Neuronal stem cell (in vitro differentiated cells): Measurements from ENCODE around the gene RGS8.

Source experiments
- DNase-seq: peaks from one replicate; pipeline ENCODE4 v3.0.0-alpha.2; 2013; ENCODE audit warnings: low spot score
- H2AFZ ChIP-seq: one replicate; pipeline ENCODE4 v1.6.1; 2013; ENCODE audit warnings: mild to moderate bottlenecking, low read length, inconsistent platforms
- H2AK5ac ChIP-seq: 2 replicates; pipeline ENCODE4 v1.6.1; 2013; ENCODE audit warnings: low read depth, mild to moderate bottlenecking, inconsistent platforms, low read length, moderate library complexity, mixed read lengths
- H2BK120ac ChIP-seq: 2 replicates; pipeline ENCODE4 v1.6.1; 2013; ENCODE audit warnings: low read depth, mild to moderate bottlenecking, inconsistent platforms, low read length, moderate library complexity, mixed read lengths
- H2BK12ac ChIP-seq: one replicate; pipeline ENCODE4 v1.6.1; 2013; ENCODE audit warnings: low read length, inconsistent platforms
- H2BK15ac ChIP-seq: 2 replicates; pipeline ENCODE4 v1.6.1; 2013; ENCODE audit warnings: mild to moderate bottlenecking, low read length, inconsistent platforms, mixed read lengths
- H2BK5ac ChIP-seq: one replicate; pipeline ENCODE4 v1.6.1; 2013; ENCODE audit warnings: inconsistent platforms, mild to moderate bottlenecking, low read length, moderate library complexity
- H3K14ac ChIP-seq: one replicate; pipeline ENCODE4 v1.6.1; 2013; ENCODE audit warnings: low read length, inconsistent platforms
- H3K18ac ChIP-seq: 2 replicates; pipeline ENCODE4 v1.6.1; 2013; ENCODE audit warnings: low read length, inconsistent platforms
- H3K23ac ChIP-seq: 2 replicates; pipeline ENCODE4 v1.6.1; 2013; ENCODE audit warnings: low read depth, mild to moderate bottlenecking, mixed read lengths, low read length, inconsistent platforms; ENCODE audit not compliant: poor library complexity
- H3K27ac ChIP-seq: replicated peaks from 3 replicates; pipeline ENCODE4 v1.5.1; 2013; ENCODE audit warnings: low read length, inconsistent platforms
- H3K27me3 ChIP-seq, 3 experiments: 2 replicates each; pipeline ENCODE4 v1.6.1; 2013; ENCODE audit warnings: low read length in 3 of 3, mild to moderate bottlenecking in 2 of 3, inconsistent platforms in 1 of 3, low read depth in 1 of 3, mixed read lengths in 1 of 3, moderate library complexity in 1 of 3; ENCODE audit not compliant: control insufficient read depth in 3 of 3, insufficient read depth in 3 of 3
- H3K36me3 ChIP-seq, 2 donors: replicated peaks in 1 of 2; 2 replicates each; pipeline ENCODE4 v1.6.1; 2013; ENCODE audit warnings: low read length in 2 of 2; ENCODE audit not compliant: control insufficient read depth in 2 of 2, insufficient read depth in 2 of 2
- H3K4ac ChIP-seq: 2 replicates; pipeline ENCODE4 v1.6.1; 2013; ENCODE audit warnings: inconsistent platforms, mild to moderate bottlenecking, low read length, moderate library complexity
- H3K4me1 ChIP-seq, 2 donors: 1 replicate in 1 of 2; 2 replicates in 1 of 2; pipeline ENCODE4 v1.6.1; 2013; ENCODE audit warnings: low read length in 2 of 2, low read depth in 1 of 2; ENCODE audit not compliant: control insufficient read depth in 2 of 2, insufficient read depth in 1 of 2
- H3K4me2 ChIP-seq: one replicate; pipeline ENCODE4 v1.6.1; 2013; ENCODE audit warnings: mild to moderate bottlenecking, low read length, inconsistent platforms; ENCODE audit not compliant: insufficient read depth, poor library complexity, severe bottlenecking
- H3K4me3 ChIP-seq, 2 donors: 2 replicates each; pipeline ENCODE4 v1.5.1; 2013; ENCODE audit warnings: low read length in 2 of 2, mild to moderate bottlenecking in 2 of 2, inconsistent platforms in 1 of 2, moderate library complexity in 1 of 2
- H3K79me1 ChIP-seq: one replicate; pipeline ENCODE4 v1.6.1; 2013; ENCODE audit warnings: low read depth, mild to moderate bottlenecking, inconsistent platforms, low read length, moderate library complexity
- H3K9ac ChIP-seq: one replicate; pipeline ENCODE4 v1.6.1; 2013; ENCODE audit warnings: mild to moderate bottlenecking, low read depth, low read length, inconsistent platforms; ENCODE audit not compliant: poor library complexity
- H3K9me3 ChIP-seq, 2 donors: replicated peaks in 1 of 2; 2 replicates each; pipeline versions ENCODE3 to v1.6.1; 2013; ENCODE audit warnings: low read length in 2 of 2, mild to moderate bottlenecking in 2 of 2, inconsistent platforms in 1 of 2, low read depth in 1 of 2, mixed read lengths in 1 of 2, moderate library complexity in 1 of 2; ENCODE audit not compliant: control insufficient read depth in 2 of 2, insufficient read depth in 1 of 2
- H4K8ac ChIP-seq: one replicate; pipeline ENCODE4 v1.6.1; 2013; ENCODE audit warnings: low read depth, mild to moderate bottlenecking, inconsistent platforms, low read length, moderate library complexity
- H4K91ac ChIP-seq: one replicate; pipeline ENCODE4 v1.6.1; 2013; ENCODE audit warnings: low read length, low read depth, mild to moderate bottlenecking, inconsistent platforms; ENCODE audit not compliant: poor library complexity
- WGBS, 2 donors: extraction: QIAGEN DNeasy Blood & Tissue Kit; methylation state at CpG; one replicate each; pipeline ENCODE4 v1.1.7; 2013; ENCODE audit warnings: missing lambda C conversion rate in 2 of 2, mixed read lengths in 1 of 2; ENCODE audit not compliant: insufficient read length in 2 of 2, insufficient replicate concordance in 1 of 2; ENCODE audit errors: extremely low coverage in 2 of 2; 5-methylcytosine and 5-hydroxymethylcytosine counted together

Gene RGS8

DNA sequence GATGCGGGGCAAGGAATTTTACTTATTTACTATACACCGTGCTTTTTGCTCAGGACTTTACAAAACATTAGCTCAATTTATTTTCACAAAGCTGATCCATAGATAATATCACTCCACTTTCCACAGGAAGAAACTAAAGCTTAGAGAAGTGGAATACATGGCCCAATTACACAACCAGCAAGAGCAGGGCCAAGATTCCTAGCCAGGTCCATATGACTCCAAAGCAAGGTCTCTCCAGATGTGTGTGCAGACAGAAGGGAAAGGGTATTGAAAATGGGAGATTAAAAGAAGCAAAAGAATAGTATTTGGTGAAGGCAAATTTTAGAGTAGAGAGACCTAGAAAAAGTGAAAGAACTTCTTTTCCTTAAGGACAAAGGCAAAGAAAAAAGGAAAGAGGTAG lies 30.4 kb downstream of the RGS8 start:
- no peak overlapping the region for H2BK5ac ChIP-seq
- no peak overlapping the region for H3K4me3 ChIP-seq
- no peak overlapping the region for H2AFZ ChIP-seq
- H3K36me3 ChIP-seq: no peaks in the 10 kb centered on the region
- H3K23ac ChIP-seq: no peak overlapping the region
- H3K79me1 ChIP-seq: no peaks in the 10 kb centered on the region
- no peak for DNase-seq
- H3K18ac ChIP-seq: no peak overlapping the region
- no CpG with 5 or more reads among the region's 2 CpGs for WGBS, 2 donors
- H2BK120ac ChIP-seq: no peak overlapping the region
- H3K9me3 ChIP-seq: peaks cover 2% of the 10 kb centered on the region in 2 donors
- H3K4me1 ChIP-seq: peaks cover 2% of the 10 kb centered on the region in 2 donors
- H3K4me2 ChIP-seq: no peak overlapping the region
- no peak overlapping the region for H3K14ac ChIP-seq
- H4K8ac ChIP-seq: no peak overlapping the region
- no peak overlapping the region for H2AK5ac ChIP-seq
- H2BK15ac ChIP-seq: no peak overlapping the region
- H3K9ac ChIP-seq: no peak overlapping the region
- no peak overlapping the region for H4K91ac ChIP-seq
- no peak overlapping the region for H3K4ac ChIP-seq
- H3K27ac ChIP-seq: no peak overlapping the region
- H3K27me3 ChIP-seq: no peaks in the 10 kb centered on the region
- no peak overlapping the region for H2BK12ac ChIP-seq

DNA sequence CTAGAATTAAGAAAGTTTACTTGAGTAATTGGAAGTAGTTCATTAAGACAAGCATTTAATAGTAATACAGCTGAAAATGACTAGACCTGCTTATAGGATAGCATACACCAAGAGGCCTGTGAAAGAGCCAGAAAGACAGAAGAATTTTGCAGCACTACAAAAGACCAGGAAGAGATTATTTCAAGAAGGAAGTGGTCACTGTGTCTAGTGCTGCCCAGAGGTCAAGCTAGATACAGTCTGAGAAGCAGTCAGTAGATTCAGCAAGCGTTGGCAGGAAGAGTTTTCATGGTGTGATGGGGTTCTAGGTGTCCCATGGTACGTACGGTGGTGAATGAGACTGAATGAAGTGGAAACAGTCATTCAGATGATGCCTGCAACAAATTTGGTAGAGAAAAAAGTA lies 31.5 kb downstream of the RGS8 start:
- Histone ChIP-seq H3K18ac (no peak overlapping the region), H3K36me3 (no peaks in the 10 kb centered on the region), H3K4ac (no peak overlapping the region), H3K4me2 (no peak overlapping the region), H3K4me3 (no peak overlapping the region), H4K91ac (no peak overlapping the region), H4K8ac (no peak overlapping the region), H3K9me3 (peaks cover 2% of the 10 kb centered on the region in 2 donors), H3K14ac (no peak overlapping the region), H2BK15ac (no peak overlapping the region), H3K79me1 (no peaks in the 10 kb centered on the region), H3K23ac (no peak overlapping the region), H3K27me3 (no peaks in the 10 kb centered on the region), H2AFZ (no peak overlapping the region), H3K9ac (no peak overlapping the region), H2AK5ac (no peak overlapping the region), H3K4me1 (peaks cover 2% of the 10 kb centered on the region in 2 donors), H3K27ac (no peak overlapping the region), H2BK12ac (no peak overlapping the region), H2BK5ac (no peak overlapping the region), H2BK120ac (no peak overlapping the region)
- no peak for DNase-seq
- WGBS, 2 donors: no CpG with 5 or more reads among the region's 3 CpGs

DNA sequence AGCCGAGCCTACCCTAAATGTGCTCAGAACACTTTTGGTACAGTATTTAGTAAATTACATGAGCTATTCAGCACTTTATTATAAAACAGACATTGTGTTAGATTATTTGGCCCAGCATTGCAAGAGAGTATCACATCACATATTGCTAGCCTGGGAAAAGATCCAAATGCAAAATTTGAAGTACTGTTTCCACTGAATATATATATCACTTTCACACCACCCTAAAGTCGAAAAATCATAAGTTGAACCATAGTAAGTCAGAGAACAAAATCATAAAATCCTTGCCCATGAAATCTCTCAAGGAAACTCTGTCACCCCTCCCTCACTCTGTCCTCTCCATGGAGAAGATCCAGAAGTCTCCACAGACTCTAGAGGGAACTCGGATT lies 33.1 kb downstream of the RGS8 start:
- H2BK12ac ChIP-seq: no peak overlapping the region
- H3K4ac ChIP-seq: no peak overlapping the region
- no peak for DNase-seq
- H2BK5ac ChIP-seq: no peak overlapping the region
- H3K4me2 ChIP-seq: no peak overlapping the region
- H3K14ac ChIP-seq: no peak overlapping the region
- WGBS, 2 donors: no CpG with 5 or more reads among the region's 3 CpGs
- no peak overlapping the region for H2BK15ac ChIP-seq
- H4K8ac ChIP-seq: no peak overlapping the region
- no peaks in the 10 kb centered on the region for H3K27me3 ChIP-seq
- peaks cover 2% of the 10 kb centered on the region in 2 donors for H3K9me3 ChIP-seq
- no peaks in the 10 kb centered on the region for H3K36me3 ChIP-seq
- no peaks in the 10 kb centered on the region for H3K4me1 ChIP-seq
- H3K27ac ChIP-seq: no peak overlapping the region
- no peak overlapping the region for H3K4me3 ChIP-seq
- H2BK120ac ChIP-seq: no peak overlapping the region
- no peaks in the 10 kb centered on the region for H3K79me1 ChIP-seq
- H4K91ac ChIP-seq: no peak overlapping the region
- no peak overlapping the region for H3K23ac ChIP-seq
- H2AK5ac ChIP-seq: no peak overlapping the region
- no peak overlapping the region for H2AFZ ChIP-seq
- no peak overlapping the region for H3K9ac ChIP-seq
- H3K18ac ChIP-seq: no peak overlapping the region

DNA sequence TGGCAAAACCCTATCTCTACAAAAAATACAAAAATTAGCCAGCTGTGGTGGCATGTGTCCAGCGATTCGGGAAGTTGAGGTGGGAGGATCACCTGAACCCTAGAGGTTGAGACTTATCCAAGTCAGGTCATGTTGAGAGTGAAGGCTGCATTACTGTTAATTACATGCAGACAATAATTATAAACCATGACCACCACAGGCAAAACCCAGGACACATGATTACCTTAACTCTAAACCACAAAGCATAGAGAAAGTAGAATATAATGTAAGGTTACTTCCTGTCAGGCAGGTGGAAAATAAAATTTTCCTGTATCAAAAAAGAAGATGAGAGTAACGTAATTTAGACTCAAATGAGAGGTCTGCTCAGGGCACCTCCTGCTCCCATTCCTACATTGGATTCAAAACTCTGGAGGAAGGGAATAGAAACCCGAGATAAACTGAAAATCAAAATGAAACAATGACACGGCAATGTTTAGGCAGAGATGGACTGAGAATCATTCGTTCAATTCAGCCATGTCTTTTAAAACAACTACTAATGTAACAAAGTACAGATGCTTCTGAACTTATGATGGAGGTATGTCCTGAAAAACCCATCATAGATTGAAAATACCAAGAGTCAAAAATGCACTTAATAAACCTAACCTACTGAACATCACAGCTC lies 33.6 kb downstream of the RGS8 start:
- no peak overlapping the region for H2AFZ ChIP-seq

More for the DNA sequence above, 33.6 kb downstream of the RGS8 start:
- Histone ChIP-seq H4K91ac (no peak overlapping the region), H2BK15ac (no peak overlapping the region), H3K36me3 (no peaks in the 10 kb centered on the region), H3K27me3 (no peaks in the 10 kb centered on the region), H3K9ac (no peak overlapping the region), H2AK5ac (no peak overlapping the region), H3K4ac (no peak overlapping the region), H3K18ac (no peak overlapping the region), H3K4me3 (no peak overlapping the region), H3K4me2 (no peak overlapping the region), H3K14ac (no peak overlapping the region), H3K79me1 (no peaks in the 10 kb centered on the region), H3K9me3 (peaks cover 2% of the 10 kb centered on the region in 2 donors), H2BK12ac (no peak overlapping the region), H3K27ac (no peak overlapping the region), H4K8ac (no peak overlapping the region), H2BK5ac (no peak overlapping the region), H3K4me1 (no peaks in the 10 kb centered on the region), H3K23ac (no peak overlapping the region), H2BK120ac (no peak overlapping the region)
- no CpG with 5 or more reads among the region's 6 CpGs for WGBS, 2 donors
- no peak for DNase-seq
